Measurements from ENCODE around the gene OR52J3.
"Not testable (repeated sequence)": the region's sequence is repeated elsewhere in the genome, so short reads cannot be mapped to it uniquely, and the experiment has no call there.

The OR52J3 gene

GRCh38 chr11:5046226-5046625 is at the start of gene OR52J3:
OR52J3 (plus strand) TSS chr11:5046526; CDS start chr11:5046526, 0 bp downstream.
- Mint-ChIP-seq H3K4me3 (no peak within 1 kb of the TSS), H3K27me3 (ENCODE audit: low read depth) (no peaks in the 10 kb centered on the region), H3K36me3 (ENCODE audit: low read depth) (no peaks in the 10 kb centered on the region), H3K9me3 (no peaks in the 10 kb centered on the region), H3K4me1 (ENCODE audit: low read depth) (no peaks in the 10 kb centered on the region), H3K27ac (no peak within 1 kb of the TSS)

GRCh38 chr11:5004424-5005274 is 41.7 kb upstream of the OR52J3 start:
- Mint-ChIP-seq H3K4me3 (no peak overlapping the region), H3K27ac (no peak overlapping the region), H3K36me3 (ENCODE audit: low read depth) (no peaks in the 10 kb centered on the region), H3K4me1 (ENCODE audit: low read depth) (no peaks in the 10 kb centered on the region), H3K27me3 (ENCODE audit: low read depth) (no peaks in the 10 kb centered on the region), H3K9me3 (no peaks in the 10 kb centered on the region)

GRCh38 chr11:5007561-5007960 is 38.8 kb upstream of the OR52J3 start:
- no peaks in the 10 kb centered on the region for H3K9me3 Mint-ChIP-seq
- no peak overlapping the region for H3K27ac Mint-ChIP-seq
- H3K4me3 Mint-ChIP-seq: no peak overlapping the region
- no peaks in the 10 kb centered on the region for H3K36me3 Mint-ChIP-seq (ENCODE audit: low read depth)
- no peaks in the 10 kb centered on the region for H3K27me3 Mint-ChIP-seq (ENCODE audit: low read depth)
- H3K4me1 Mint-ChIP-seq (ENCODE audit: low read depth): no peaks in the 10 kb centered on the region

GRCh38 chr11:5011254-5011653 is 35.1 kb upstream of the OR52J3 start:
- no peaks in the 10 kb centered on the region for H3K27me3 Mint-ChIP-seq (ENCODE audit: low read depth)
- no peaks in the 10 kb centered on the region for H3K4me1 Mint-ChIP-seq (ENCODE audit: low read depth)
- no peak overlapping the region for H3K27ac Mint-ChIP-seq
- no peaks in the 10 kb centered on the region for H3K36me3 Mint-ChIP-seq (ENCODE audit: low read depth)
- no peaks in the 10 kb centered on the region for H3K9me3 Mint-ChIP-seq
- H3K4me3 Mint-ChIP-seq: no peak overlapping the region

DNA sequence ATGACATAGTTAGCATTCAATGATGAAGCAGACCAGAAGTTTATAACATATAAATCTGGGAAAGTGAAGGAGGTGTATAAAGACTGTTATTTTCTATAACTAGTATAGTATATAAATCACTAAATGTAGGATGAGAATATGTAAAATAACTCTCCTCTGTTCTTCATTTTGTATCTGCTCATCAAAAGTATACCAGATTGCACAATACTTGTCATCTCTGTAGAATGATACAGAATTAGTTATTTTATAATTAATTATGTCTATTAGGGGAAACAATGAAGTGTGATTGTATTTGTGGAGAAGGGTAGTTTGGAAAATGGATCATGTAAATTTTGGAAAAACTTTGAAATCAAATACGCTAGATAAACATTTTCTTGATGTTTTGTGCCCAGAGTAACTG is 33.3 kb upstream of the OR52J3 start:
- Mint-ChIP-seq H3K9me3 (no peaks in the 10 kb centered on the region), H3K4me1 (ENCODE audit: low read depth) (no peaks in the 10 kb centered on the region), H3K27ac (no peak overlapping the region), H3K4me3 (no peak overlapping the region), H3K36me3 (ENCODE audit: low read depth) (no peaks in the 10 kb centered on the region), H3K27me3 (ENCODE audit: low read depth) (no peaks in the 10 kb centered on the region)

GRCh38 chr11:5021996-5022395 is 24.3 kb upstream of the OR52J3 start:
- H3K9me3 Mint-ChIP-seq: peaks cover 31% of the 10 kb centered on the region

DNA sequence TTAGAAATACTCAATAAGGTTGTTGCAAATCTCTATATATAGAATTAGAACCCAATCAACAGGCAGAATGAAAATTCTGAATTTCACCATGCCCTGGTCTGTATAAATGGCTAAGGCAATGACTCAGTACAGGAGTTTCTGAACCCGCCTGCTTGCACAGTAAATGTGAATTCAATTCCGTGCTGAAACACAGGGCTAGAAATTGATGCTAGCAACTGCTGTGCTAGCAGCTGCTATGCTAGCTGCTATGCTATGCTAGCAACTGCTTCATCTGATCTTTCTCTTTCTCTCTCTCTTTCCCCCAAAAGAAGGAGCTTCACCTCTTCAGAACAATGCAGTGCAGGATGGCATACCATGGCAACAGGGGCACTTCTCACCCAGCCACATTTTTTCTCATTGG is 9.7 kb upstream of the OR52J3 start:
- Mint-ChIP-seq H3K9me3 (no peaks in the 10 kb centered on the region), H3K36me3 (ENCODE audit: low read depth) (no peaks in the 10 kb centered on the region), H3K27me3 (ENCODE audit: low read depth) (no peaks in the 10 kb centered on the region), H3K27ac (no peak overlapping the region), H3K4me1 (ENCODE audit: low read depth) (no peaks in the 10 kb centered on the region), H3K4me3 (no peak overlapping the region)

More at GRCh38 chr11:5021996-5022395, 24.3 kb upstream of the OR52J3 start:
- no peaks in the 10 kb centered on the region for H3K36me3 Mint-ChIP-seq (ENCODE audit: low read depth)
- no peak overlapping the region for H3K27ac Mint-ChIP-seq
- H3K27me3 Mint-ChIP-seq (ENCODE audit: low read depth): no peaks in the 10 kb centered on the region
- no peaks in the 10 kb centered on the region for H3K4me1 Mint-ChIP-seq (ENCODE audit: low read depth)
- no peak overlapping the region for H3K4me3 Mint-ChIP-seq

DNA sequence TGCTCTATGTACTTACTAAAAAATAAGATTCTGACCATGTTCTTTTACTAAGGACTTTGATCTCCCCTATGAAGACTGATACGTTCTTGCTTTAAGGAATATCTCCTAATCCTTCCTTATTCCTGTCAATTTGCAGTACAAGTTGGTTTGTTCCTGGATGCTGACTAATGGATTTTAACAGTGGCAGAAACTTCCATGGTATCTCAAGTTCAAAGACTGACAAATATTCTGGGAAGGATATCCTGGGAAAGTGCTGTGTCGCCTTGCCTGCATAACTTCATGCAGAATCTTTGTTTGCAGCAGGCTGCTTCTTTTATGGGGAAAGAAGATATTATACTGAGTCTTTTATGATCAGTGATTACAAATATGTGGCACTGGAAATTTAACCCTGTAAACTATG is 8.4 kb upstream of the OR52J3 start:
- no peaks in the 10 kb centered on the region for H3K4me1 Mint-ChIP-seq (ENCODE audit: low read depth)
- H3K27me3 Mint-ChIP-seq (ENCODE audit: low read depth): no peaks in the 10 kb centered on the region
- no peaks in the 10 kb centered on the region for H3K36me3 Mint-ChIP-seq (ENCODE audit: low read depth)
- H3K4me3 Mint-ChIP-seq: no peak overlapping the region
- no peaks in the 10 kb centered on the region for H3K9me3 Mint-ChIP-seq
- no peak overlapping the region for H3K27ac Mint-ChIP-seq

GRCh38 chr11:5038341-5038740 is 8.0 kb upstream of the OR52J3 start:
- no peak overlapping the region for H3K27ac Mint-ChIP-seq
- no peaks in the 10 kb centered on the region for H3K27me3 Mint-ChIP-seq (ENCODE audit: low read depth)
- H3K4me1 Mint-ChIP-seq (ENCODE audit: low read depth): no peaks in the 10 kb centered on the region
- H3K4me3 Mint-ChIP-seq: no peak overlapping the region
- H3K9me3 Mint-ChIP-seq: no peaks in the 10 kb centered on the region
- no peaks in the 10 kb centered on the region for H3K36me3 Mint-ChIP-seq (ENCODE audit: low read depth)

- no peaks in the 10 kb centered on the region for H3K36me3 Mint-ChIP-seq (ENCODE audit: low read depth)
- H3K27me3 Mint-ChIP-seq (ENCODE audit: low read depth): no peaks in the 10 kb centered on the region
- no peaks in the 10 kb centered on the region for H3K4me1 Mint-ChIP-seq (ENCODE audit: low read depth)
- no peaks in the 10 kb centered on the region for H3K9me3 Mint-ChIP-seq
- H3K27ac Mint-ChIP-seq: no peak overlapping the region
- H3K4me3 Mint-ChIP-seq: no peak overlapping the region
Measured at GRCh38 chr11:5040876-5041275, 5.5 kb upstream of the OR52J3 start.

GRCh38 chr11:5042091-5042490 is 4.2 kb upstream of the OR52J3 start:
- Mint-ChIP-seq H3K4me3 (no peak overlapping the region), H3K27me3 (ENCODE audit: low read depth) (no peaks in the 10 kb centered on the region), H3K36me3 (ENCODE audit: low read depth) (no peaks in the 10 kb centered on the region), H3K9me3 (no peaks in the 10 kb centered on the region), H3K4me1 (ENCODE audit: low read depth) (no peaks in the 10 kb centered on the region), H3K27ac (no peak overlapping the region)

DNA sequence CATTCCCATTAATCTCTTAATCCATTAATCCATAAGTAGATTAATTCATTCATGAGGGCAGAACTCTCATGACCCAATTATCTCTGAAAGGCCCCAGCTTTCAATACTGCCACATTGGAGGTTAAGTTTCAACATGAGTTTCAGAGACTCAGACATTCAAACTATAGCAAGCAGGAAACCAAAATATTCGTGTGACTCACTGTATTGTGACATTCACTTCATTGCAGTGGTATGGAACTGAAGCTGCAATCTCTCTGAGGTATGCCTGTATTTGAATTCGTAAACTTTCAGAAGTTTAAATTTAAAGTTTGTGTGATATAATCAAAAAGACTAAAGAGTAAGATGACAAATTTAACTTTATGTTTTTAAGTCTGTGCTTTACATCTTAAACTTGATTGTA is 2.9 kb upstream of the OR52J3 start:
- Mint-ChIP-seq H3K36me3 (ENCODE audit: low read depth) (no peaks in the 10 kb centered on the region), H3K4me1 (ENCODE audit: low read depth) (no peaks in the 10 kb centered on the region), H3K27me3 (ENCODE audit: low read depth) (no peaks in the 10 kb centered on the region), H3K9me3 (no peaks in the 10 kb centered on the region), H3K4me3 (no peak overlapping the region), H3K27ac (no peak overlapping the region)

GRCh38 chr11:5046754-5047330 is 516 bp downstream of the OR52J3 start:
- no peaks in the 10 kb centered on the region for H3K36me3 Mint-ChIP-seq (ENCODE audit: low read depth)
- H3K27me3 Mint-ChIP-seq (ENCODE audit: low read depth): no peaks in the 10 kb centered on the region
- no peaks in the 10 kb centered on the region for H3K9me3 Mint-ChIP-seq
- H3K27ac Mint-ChIP-seq: no peak overlapping the region
- no peak overlapping the region for H3K4me3 Mint-ChIP-seq
- no peaks in the 10 kb centered on the region for H3K4me1 Mint-ChIP-seq (ENCODE audit: low read depth)

DNA sequence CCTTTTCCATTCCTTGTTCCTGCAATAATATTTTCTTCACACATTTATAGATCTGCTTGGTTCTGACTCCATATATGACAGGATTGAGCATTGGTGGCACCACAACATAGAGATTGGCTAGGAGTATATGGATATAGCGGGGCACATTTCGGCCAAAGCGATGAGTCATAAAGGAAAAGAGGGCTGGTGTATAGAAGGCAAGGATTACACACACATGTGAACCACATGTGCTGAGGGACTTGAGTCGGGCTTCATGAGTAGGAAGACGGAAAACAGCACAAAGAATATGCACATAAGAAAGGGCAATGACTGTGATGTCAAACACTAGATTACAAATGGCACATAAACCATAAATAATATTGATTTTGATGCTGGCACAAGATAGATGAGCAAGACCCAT is 12.4 kb downstream of the OR52J3 start:
- not testable (repeated sequence) for H3K4me1 Mint-ChIP-seq (ENCODE audit: low read depth); H3K4me3 Mint-ChIP-seq; H3K27ac Mint-ChIP-seq; H3K27me3 Mint-ChIP-seq (ENCODE audit: low read depth); H3K9me3 Mint-ChIP-seq; H3K36me3 Mint-ChIP-seq (ENCODE audit: low read depth)

- Mint-ChIP-seq H3K9me3 (peaks cover 4% of the 10 kb centered on the region), H3K4me1 (ENCODE audit: low read depth) (no peaks in the 10 kb centered on the region), H3K36me3 (ENCODE audit: low read depth) (no peaks in the 10 kb centered on the region), H3K27me3 (ENCODE audit: low read depth) (no peaks in the 10 kb centered on the region), H3K4me3 (no peak within 1 kb of the TSS), H3K27ac (no peak within 1 kb of the TSS)
Measured at GRCh38 chr11:5059391-5059790, 13.1 kb downstream of the OR52J3 start, which contains the start of gene OR52E2. OR52E2 (minus strand) TSS chr11:5059627; CDS start chr11:5059627, 0 bp downstream.
